ENCODE measurements around the gene NCF4.

The NCF4 gene

DNA sequence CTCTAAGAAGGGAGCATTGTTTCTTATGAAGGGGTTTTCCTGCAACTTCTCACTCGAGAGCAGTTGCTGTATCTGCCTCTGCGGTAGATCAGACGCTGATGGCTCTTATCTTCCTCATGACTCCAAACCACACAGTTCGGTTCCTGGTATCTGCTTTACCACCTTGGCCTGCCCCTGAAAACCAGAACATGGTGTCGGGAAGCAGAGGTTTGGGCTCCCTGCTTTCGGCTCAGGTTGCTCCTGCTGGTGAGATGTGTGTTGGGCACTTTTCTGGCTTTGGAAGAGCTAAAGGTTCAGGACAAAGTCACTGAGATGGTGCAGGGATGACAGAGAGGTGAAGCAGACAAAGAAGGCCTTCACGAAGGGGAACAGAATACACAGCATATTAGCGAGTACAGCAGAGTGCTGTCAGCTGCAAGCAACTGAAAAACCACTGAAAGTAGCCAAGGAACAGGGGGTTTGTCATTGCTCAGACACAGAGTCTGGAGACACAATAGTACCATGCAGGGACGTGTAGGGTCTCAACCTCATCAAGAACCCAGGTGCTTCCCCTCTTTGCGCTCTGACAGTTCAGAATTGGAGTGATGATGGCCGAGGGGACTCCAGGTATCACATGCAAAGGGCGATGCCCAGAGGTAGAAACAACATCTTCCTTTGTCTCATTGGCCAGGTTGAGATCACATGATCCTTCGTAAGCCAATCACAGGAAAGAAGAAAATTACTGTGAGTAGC is 40.8 kb downstream of the NCF4 start:
- DNase-seq (peak; percentile 65), ATAC-seq (replicated peaks) (peak; percentile 91)
- Mint-ChIP-seq H3K4me1 (peaks cover 12 to 17% of the 10 kb centered on the region in 2 donors), H3K36me3 (peaks cover 0 to 2% of the 10 kb centered on the region in 2 donors), H3K9me3 (peaks cover under 1 to 7% of the 10 kb centered on the region in 2 donors), H3K27me3 (peaks cover 28 to 44% of the 10 kb centered on the region in 2 donors), H3K27ac (peak overlapping the region; percentile 95), H3K4me3 (peak overlapping the region; percentile 17 to 29)

DNA sequence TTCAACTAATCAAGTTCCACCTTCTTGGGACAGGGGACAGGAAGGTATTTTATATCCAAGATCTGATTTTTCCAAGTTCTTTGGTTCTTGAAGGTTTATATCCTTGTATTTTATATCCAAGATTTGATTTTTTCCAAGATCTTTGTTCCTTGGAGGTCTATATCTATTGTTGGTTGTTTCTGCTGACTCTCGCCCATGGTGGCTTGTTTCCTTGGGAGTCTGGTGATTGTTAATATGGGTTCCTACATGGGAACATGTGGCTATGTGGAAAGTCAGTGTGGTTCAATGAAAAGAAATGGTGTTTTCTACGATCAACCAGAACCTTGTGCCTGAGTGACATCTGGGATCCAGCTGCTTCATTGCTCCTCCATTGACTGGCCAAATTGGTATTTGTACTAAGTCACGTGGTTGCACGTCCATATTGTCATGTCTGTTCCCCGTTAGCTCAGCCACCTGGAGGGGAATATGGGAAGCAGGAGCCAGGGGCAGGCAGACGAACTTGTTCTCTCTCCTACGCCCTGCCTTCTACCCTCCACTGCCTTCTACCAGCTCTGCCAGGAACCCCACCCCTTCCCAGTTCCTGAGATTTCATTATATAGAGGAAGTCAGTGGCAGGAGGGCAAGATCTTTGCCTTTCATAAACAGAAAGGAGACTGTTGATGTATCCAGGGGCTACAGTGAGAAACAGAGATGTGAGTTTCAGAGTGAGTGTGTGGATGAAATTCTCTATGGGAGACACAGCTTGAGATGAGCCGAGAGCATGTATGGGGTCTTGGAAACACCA is 41.5 kb downstream of the NCF4 start:
- ATAC-seq (replicated peaks), result no peak
- Mint-ChIP-seq H3K36me3 (peaks cover 0 to 2% of the 10 kb centered on the region in 2 donors), H3K27me3 (peaks cover 28 to 44% of the 10 kb centered on the region in 2 donors), H3K4me1 (peaks cover 12 to 17% of the 10 kb centered on the region in 2 donors), H3K9me3 (peaks cover 0 to 5% of the 10 kb centered on the region in 2 donors), H3K27ac (peak overlapping the region; percentile 63), H3K4me3 (no peak overlapping the region)
- DNase-seq, result no peak

DNA sequence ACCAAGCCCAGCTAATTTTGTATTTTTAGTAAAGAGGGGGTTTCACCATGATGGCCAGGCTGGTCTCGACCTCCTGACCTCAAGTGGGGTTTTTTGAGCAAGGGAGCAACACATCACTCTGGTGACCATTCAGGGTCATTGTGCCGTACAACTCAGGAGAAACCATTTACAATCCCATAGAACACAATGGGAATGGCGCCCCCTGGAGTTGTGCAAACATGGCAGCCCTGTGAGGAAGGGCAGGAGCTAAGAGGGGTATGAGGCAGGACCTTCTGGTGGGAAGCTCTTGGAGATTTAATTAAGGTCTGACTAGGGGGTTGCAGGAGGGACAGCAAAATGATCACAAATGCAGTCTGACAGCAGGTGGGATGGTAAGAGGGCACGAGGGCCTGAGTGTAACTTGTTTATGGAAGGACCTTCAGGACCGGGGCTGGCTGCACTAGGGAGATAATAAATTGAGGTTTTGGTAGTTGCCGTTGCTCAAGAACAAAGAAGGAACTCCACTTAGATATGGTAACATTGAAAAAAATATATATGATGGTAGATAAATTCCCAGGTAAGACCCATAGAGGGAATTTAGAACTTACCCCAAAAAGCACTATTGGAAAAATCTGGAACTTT is 43.6 kb downstream of the NCF4 start:
- H3K4me1 Mint-ChIP-seq, result peaks cover 12 to 17% of the 10 kb centered on the region in 2 donors
- H3K4me3 Mint-ChIP-seq, result peak overlapping the region in 1 of 2 donors; percentile 26
- H3K9me3 Mint-ChIP-seq, result peaks cover 0 to 2% of the 10 kb centered on the region in 2 donors
- ATAC-seq (replicated peaks) (no peak), DNase-seq (no peak)
- H3K27me3 Mint-ChIP-seq, result peaks cover 24 to 49% of the 10 kb centered on the region in 2 donors
- no peak overlapping the region for H3K27ac Mint-ChIP-seq
- H3K36me3 Mint-ChIP-seq, result peaks cover 0 to 2% of the 10 kb centered on the region in 2 donors

DNA sequence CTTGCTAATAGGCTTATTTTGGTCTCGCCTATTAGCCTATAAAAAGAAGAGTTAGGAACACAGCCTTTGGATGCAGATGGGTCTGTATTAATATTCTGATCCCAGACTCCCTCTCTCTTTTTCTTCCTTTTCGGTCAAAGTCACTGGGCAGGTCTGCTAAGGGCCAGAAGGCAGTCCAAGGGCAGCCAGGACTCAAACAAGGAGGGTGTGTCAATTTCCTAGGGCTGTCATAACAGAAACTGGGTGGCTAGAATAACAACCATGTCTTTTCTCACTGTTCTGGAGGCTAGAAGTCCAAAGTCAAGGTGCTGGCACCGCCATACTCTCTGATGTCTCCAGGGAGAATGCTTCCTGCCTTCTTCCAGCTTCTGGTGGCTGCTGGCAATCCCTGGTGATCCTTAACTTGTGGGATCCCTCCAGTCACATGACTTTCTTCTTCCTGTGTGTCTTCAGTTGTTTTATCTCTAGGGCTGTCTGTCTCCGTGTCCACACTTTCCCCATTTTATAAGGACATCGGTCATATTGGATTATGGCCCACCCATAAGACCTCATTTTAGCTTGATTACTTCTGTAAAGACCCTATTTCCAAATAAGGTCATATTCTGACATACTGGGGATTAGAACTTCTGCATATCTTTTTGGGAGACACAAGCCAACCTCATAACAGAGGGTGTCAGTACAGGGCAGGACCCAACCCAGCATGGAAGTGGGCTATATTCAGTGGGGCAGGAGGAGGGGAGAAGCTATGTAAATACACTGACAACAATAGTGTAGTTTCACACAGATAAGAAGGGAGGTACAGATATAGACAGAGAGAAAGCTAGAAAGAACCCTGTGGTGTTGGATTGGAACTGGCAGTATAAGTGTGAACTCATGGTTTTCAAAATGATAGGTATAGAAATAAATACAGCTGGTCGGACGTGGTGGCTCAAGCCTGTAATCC is 46.7 kb downstream of the NCF4 start:
- no peak overlapping the region for H3K4me3 Mint-ChIP-seq
- DNase-seq (no peak), ATAC-seq (replicated peaks) (no peak)
- H3K27ac Mint-ChIP-seq, result no peak overlapping the region
- H3K36me3 Mint-ChIP-seq, result peaks cover 0 to 2% of the 10 kb centered on the region in 2 donors
- H3K9me3 Mint-ChIP-seq, result peaks cover 0 to 2% of the 10 kb centered on the region in 2 donors
- peaks cover 6 to 8% of the 10 kb centered on the region in 2 donors for H3K4me1 Mint-ChIP-seq
- peaks cover 23 to 40% of the 10 kb centered on the region in 2 donors for H3K27me3 Mint-ChIP-seq

GRCh38 chr22:36910461-36910860 is 49.7 kb downstream of the NCF4 start:
- Mint-ChIP-seq H3K4me3 (no peak overlapping the region), H3K27me3 (peaks cover 8 to 19% of the 10 kb centered on the region in 2 donors), H3K4me1 (peaks cover 16 to 29% of the 10 kb centered on the region in 2 donors), H3K9me3 (no peaks in the 10 kb centered on the region), H3K27ac (no peak overlapping the region), H3K36me3 (peaks cover 4 to 9% of the 10 kb centered on the region in 2 donors)
- ATAC-seq (replicated peaks), result no peak
- no peak for DNase-seq

- Mint-ChIP-seq H3K9me3 (no peaks in the 10 kb centered on the region), H3K27me3 (peaks cover 3 to 10% of the 10 kb centered on the region in 2 donors), H3K4me1 (peaks cover 20 to 41% of the 10 kb centered on the region in 2 donors), H3K36me3 (peaks cover 10 to 11% of the 10 kb centered on the region in 2 donors), H3K4me3 (no peak overlapping the region), H3K27ac (no peak overlapping the region)
- DNase-seq, result no peak
- ATAC-seq (replicated peaks), result no peak
These were observed 51.3 kb downstream of the NCF4 start for GRCh38 chr22:36911887-36912661.

GRCh38 chr22:36912694-36913426 is 52.1 kb downstream of the NCF4 start:
- ATAC-seq (replicated peaks) (peak; percentile 2 to 33), DNase-seq (no peak)
- no peaks in the 10 kb centered on the region for H3K9me3 Mint-ChIP-seq
- H3K4me3 Mint-ChIP-seq, result peak overlapping the region; percentile 95 to 96
- H3K4me1 Mint-ChIP-seq, result peaks cover 23 to 47% of the 10 kb centered on the region in 2 donors
- H3K27ac Mint-ChIP-seq, result peak overlapping the region; percentile 94
- H3K27me3 Mint-ChIP-seq, result peaks cover 1 to 7% of the 10 kb centered on the region in 2 donors
- peaks cover 16 to 18% of the 10 kb centered on the region in 2 donors for H3K36me3 Mint-ChIP-seq

DNA sequence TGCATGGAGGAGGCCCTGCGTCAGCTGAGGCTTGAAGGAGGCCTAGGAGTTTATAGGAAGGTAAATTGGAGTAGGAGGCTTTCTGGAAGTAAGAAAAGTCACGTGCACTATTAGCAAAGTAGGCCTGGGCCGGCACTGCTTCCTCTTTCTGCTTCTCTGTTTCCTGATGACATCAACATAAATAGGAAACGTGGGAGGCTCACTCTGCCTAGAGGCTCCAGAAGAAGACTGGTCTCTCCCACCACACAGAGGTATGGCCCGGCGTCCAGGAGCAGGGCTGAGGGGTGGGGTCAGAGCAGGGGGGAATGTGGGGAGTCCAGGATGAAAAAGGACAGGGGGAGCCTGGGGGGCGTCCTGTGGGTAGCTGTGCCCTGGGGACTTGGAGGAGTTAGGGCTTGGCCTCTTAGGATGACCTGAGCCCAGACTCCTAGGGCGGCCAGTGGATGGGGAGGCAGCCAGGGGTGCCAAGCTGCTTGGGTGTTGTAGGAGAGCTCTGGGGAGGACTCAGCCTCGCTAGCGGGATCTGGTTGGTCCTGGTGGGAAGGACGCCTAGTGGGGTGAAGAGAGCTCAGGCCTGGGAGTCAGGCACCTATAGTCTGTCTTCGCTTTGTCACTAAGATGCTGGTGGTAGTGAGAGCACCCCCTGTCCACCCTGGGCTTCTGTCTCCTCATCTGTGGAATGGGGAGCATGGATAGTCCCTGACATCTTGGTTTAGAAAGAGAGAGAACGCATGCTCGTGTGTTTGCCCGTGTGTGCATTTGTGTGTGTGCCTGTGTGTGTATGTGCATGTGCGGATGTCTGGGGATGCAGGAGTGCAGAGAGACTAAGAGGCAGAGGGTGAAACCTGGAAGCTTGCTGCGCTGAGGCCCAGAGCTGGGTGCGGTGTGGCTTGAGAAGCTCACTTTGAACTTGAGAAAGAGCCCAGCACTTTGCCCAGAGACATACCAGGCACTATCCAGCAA is 52.9 kb downstream of the NCF4 start, which contains the start of gene CSF2RB:
Gene CSF2RB (plus strand): TSS at position 202 of the 963 bp plus-strand sequence. CDS start 8,580 bp downstream, outside the sequence.
- H3K36me3 Mint-ChIP-seq, result peaks cover 17 to 27% of the 10 kb centered on the region in 2 donors
- no peaks in the 10 kb centered on the region for H3K9me3 Mint-ChIP-seq
- DNase-seq, result peak; percentile 63
- peak; percentile 94 to 95 for ATAC-seq (replicated peaks)
- peak within 1 kb of the TSS; percentile 95 to 96 for H3K4me3 Mint-ChIP-seq
- H3K27me3 Mint-ChIP-seq, result peaks cover 0 to 5% of the 10 kb centered on the region in 2 donors
- peak within 1 kb of the TSS; percentile 94 for H3K27ac Mint-ChIP-seq
- H3K4me1 Mint-ChIP-seq, result peaks cover 27 to 55% of the 10 kb centered on the region in 2 donors

- H3K4me1 Mint-ChIP-seq, result peaks cover 29 to 56% of the 10 kb centered on the region in 2 donors
- peak; percentile 6 to 17 for ATAC-seq (replicated peaks)
- no peaks in the 10 kb centered on the region for H3K9me3 Mint-ChIP-seq
- peak overlapping the region; percentile 95 to 96 for H3K4me3 Mint-ChIP-seq
- DNase-seq, result no peak
- peaks cover 0 to 5% of the 10 kb centered on the region in 2 donors for H3K27me3 Mint-ChIP-seq
- peak overlapping the region; percentile 94 for H3K27ac Mint-ChIP-seq
- peaks cover 21 to 33% of the 10 kb centered on the region in 2 donors for H3K36me3 Mint-ChIP-seq
These were observed 53.6 kb downstream of the NCF4 start for GRCh38 chr22:36914390-36914752.

DNA sequence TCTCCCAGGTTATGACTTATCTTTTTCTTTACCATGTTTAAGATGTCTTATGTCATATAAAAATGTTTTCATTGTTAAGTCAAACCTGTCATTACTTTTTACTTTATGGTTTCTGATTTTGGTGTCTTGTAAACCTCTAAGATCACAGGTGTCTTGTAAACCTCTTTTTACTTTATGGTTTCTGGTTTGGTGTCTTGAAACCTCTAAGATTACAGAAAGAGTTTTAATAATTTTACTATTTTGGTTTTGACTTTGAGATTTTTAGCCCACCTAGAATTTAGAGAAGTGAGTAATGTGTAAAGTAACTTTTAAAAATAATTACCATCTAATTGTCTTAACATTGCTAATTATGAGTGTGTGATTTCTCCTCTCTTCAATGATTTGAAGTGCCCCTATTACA is 55.2 kb downstream of the NCF4 start:
- H3K36me3 Mint-ChIP-seq, result peaks cover 34 to 48% of the 10 kb centered on the region in 2 donors
- H3K27ac Mint-ChIP-seq, result no peak overlapping the region
- no peaks in the 10 kb centered on the region for H3K9me3 Mint-ChIP-seq
- no peak for ATAC-seq (replicated peaks)
- H3K4me1 Mint-ChIP-seq, result peaks cover 42 to 73% of the 10 kb centered on the region in 2 donors
- H3K4me3 Mint-ChIP-seq, result peak overlapping the region; percentile 65 to 75
- H3K27me3 Mint-ChIP-seq, result no peaks in the 10 kb centered on the region
- DNase-seq, result no peak

GRCh38 chr22:36918586-36919284 is 57.9 kb downstream of the NCF4 start:
- Mint-ChIP-seq H3K27ac (no peak overlapping the region), H3K9me3 (no peaks in the 10 kb centered on the region), H3K4me1 (peaks cover 45 to 72% of the 10 kb centered on the region in 2 donors), H3K4me3 (peak overlapping the region in 1 of 2 donors; percentile 75), H3K36me3 (peaks cover 53 to 70% of the 10 kb centered on the region in 2 donors), H3K27me3 (no peaks in the 10 kb centered on the region)
- DNase-seq (no peak), ATAC-seq (replicated peaks) (no peak)

Measured in stimulated activated naive B cell treated with anti-CD40 and anti-IgM and Interleukin-4, amounts not matched to agents 10 μg/mL and 1 μg/mL and 100 μg/mL, for 72 hours (primary cell).